GM18498 (cell line): ENCODE data around the gene NPHP4.

Experiments used
- ATAC-seq: cut with Tn5 transposase; IDR thresholded peaks from one replicate; pipeline ENCODE4 v1.9.1; 2021; ENCODE audit warnings: mild to moderate bottlenecking, moderate library complexity; ENCODE audit not compliant: unreplicated experiment

NPHP4 gene

GRCh38 chr1:5883129-5884048 is 108.8 kb downstream of the NPHP4 start:
- no peak for ATAC-seq

- ATAC-seq: no peak
Observed at GRCh38 chr1:5882367-5883128, 109.7 kb downstream of the NPHP4 start.

- no peak for ATAC-seq
Observed at GRCh38 chr1:5881526-5882222, 110.6 kb downstream of the NPHP4 start.

- no peak for ATAC-seq
Observed at GRCh38 chr1:5880630-5881405, 111.4 kb downstream of the NPHP4 start.

- no peak for ATAC-seq
Observed at GRCh38 chr1:5879421-5879820, 112.8 kb downstream of the NPHP4 start.

- ATAC-seq: no peak
Observed at GRCh38 chr1:5878971-5879370, 113.3 kb downstream of the NPHP4 start.

- no peak for ATAC-seq
Observed at GRCh38 chr1:5877683-5878530, 114.3 kb downstream of the NPHP4 start.

GRCh38 chr1:5877001-5877400 is 115.2 kb downstream of the NPHP4 start:
- no peak for ATAC-seq

- no peak for ATAC-seq
Observed at GRCh38 chr1:5876094-5876650, 116.1 kb downstream of the NPHP4 start.

- no peak for ATAC-seq
Observed at GRCh38 chr1:5875345-5875910, 116.8 kb downstream of the NPHP4 start.

GRCh38 chr1:5874416-5875110 is 117.7 kb downstream of the NPHP4 start:
- no peak for ATAC-seq

- no peak for ATAC-seq
Observed at GRCh38 chr1:5873556-5873955, 118.7 kb downstream of the NPHP4 start.

GRCh38 chr1:5872886-5873285 is 119.3 kb downstream of the NPHP4 start:
- no peak for ATAC-seq

GRCh38 chr1:5868931-5869500 is 123.2 kb downstream of the NPHP4 start:
- ATAC-seq: no peak

GRCh38 chr1:5865774-5866173 is 126.5 kb downstream of the NPHP4 start:
- ATAC-seq: no peak

GRCh38 chr1:5865056-5865455 is 127.2 kb downstream of the NPHP4 start:
- no peak for ATAC-seq

- ATAC-seq: no peak
Observed at GRCh38 chr1:5864256-5864655, 128.0 kb downstream of the NPHP4 start.

- ATAC-seq: no peak
Observed at GRCh38 chr1:5863238-5863637, 129.0 kb downstream of the NPHP4 start.
